ENCODE data around the gene CDH13. TPM values are rescaled to one million over a fixed set of nuclear protein-coding genes. Genes with fewer than 3 reads are reported as not detected.
A peak's percentile ranks its signal among the peaks of the same experiment; 100 is the strongest.

The CDH13 gene
- total RNA-seq, 4 donors from 2014 or later: 12.5 to 35.9 (median 22.1) TPM

DNA sequence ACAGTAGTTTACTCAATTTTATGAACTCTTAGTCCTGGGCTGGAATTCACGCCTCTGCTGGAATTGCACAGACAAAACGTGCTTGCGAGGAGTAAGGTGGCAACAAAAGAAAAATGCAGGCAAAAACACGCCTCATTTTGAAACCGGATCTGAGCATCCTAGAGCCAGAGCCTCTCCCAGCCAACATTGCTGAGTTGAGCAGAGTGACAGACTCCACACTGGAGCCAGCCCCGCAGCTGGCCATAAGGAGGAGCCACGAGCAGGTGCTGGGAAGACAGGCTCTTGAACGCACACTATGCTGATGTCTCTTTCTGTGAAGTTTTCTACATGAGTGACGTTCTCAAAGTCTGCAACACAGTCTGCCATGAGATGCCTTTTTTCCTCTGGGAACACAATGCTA is 1166.4 kb downstream of the CDH13 start:
- no peak for ATAC-seq (ENCODE audit: low FRiP score)
- TF ChIP-seq, protein P1, sequence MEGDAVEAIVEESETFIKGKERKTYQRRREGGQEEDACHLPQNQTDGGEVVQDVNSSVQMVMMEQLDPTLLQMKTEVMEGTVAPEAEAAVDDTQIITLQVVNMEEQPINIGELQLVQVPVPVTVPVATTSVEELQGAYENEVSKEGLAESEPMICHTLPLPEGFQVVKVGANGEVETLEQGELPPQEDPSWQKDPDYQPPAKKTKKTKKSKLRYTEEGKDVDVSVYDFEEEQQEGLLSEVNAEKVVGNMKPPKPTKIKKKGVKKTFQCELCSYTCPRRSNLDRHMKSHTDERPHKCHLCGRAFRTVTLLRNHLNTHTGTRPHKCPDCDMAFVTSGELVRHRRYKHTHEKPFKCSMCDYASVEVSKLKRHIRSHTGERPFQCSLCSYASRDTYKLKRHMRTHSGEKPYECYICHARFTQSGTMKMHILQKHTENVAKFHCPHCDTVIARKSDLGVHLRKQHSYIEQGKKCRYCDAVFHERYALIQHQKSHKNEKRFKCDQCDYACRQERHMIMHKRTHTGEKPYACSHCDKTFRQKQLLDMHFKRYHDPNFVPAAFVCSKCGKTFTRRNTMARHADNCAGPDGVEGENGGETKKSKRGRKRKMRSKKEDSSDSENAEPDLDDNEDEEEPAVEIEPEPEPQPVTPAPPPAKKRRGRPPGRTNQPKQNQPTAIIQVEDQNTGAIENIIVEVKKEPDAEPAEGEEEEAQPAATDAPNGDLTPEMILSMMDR (IDR thresholded peaks at IDR 0.05): no peak
- DNase-seq (ENCODE audit: low spot score): no peak

DNA sequence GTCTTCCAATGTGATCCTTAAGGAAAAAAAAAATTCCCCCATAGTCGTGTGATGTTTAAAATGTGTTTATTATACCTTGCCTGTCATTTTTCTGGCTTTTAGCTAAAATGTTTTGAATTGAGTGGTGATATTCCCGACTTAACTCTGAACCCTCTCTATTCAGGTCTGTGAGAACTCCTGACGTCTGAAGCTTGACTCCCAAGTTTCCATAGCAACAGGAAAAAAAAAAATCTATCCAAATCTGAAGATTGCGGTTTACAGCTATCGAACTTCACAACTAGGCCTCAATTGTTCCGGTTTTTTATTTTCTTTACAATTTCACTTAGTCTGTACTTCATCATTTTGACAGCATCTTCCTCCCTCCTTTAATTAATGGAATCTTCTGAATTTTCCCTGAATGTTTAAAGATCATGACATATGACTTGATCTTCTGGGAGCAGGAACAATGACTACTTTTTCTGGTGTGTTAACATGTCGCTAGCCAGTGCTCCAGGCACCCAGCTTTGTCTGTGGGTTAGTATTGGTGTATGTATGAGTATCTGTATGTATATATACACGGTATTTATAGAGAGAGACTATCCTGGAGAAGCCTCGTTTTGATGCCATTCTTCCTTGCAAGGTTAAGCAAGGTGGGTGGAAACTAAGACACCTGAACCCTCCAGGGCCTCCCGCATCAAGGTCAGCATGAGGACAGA is 1168.2 kb downstream of the CDH13 start:
- no peak for DNase-seq (ENCODE audit: low spot score)
- TF ChIP-seq, protein P1 (IDR thresholded peaks at IDR 0.05): no peak
- ATAC-seq (ENCODE audit: low FRiP score): no peak

DNA sequence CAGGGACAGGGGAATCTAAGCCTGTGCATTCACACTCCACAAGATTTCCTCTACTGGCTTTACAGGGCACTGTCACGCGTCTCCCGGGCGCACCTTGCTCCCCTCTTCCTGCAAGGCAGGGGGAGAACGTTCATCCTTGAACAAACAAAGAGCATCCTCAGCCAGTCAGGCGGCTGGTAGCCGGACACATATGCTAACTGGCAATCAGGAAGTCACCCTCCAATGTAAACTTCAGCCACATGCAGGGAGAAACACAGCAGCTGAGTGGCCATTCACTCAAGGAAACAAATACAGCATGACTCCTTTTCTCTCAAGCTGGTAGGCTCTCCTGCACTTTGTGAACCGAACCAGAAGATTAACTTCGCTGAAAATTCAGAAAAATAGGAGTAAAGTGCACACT is 1170.2 kb downstream of the CDH13 start:
- TF ChIP-seq, protein P1 (IDR thresholded peaks at IDR 0.05): no peak
- ATAC-seq (ENCODE audit: low FRiP score) (no peak), DNase-seq (ENCODE audit: low spot score) (no peak)

DNA sequence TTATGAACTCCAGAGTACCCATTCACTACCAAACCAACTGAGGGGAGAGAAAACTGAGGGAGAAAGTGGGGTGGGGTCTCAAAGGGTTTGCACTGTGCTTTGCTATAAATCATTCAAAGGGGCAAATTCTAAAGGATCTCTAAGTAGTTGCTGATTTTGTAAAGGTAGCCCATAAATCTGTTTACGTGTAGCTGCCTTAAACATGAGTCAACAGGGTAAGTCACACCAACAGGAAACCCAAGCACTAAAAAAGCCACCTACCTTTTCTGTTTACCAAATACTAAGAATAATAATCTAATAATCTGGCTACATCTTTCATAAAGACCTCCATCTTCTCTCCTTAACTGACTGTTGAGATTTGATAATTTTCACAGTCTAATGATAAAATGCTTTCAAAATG is 1172.6 kb downstream of the CDH13 start:
- ATAC-seq (ENCODE audit: low FRiP score) (no peak), DNase-seq (ENCODE audit: low spot score) (no peak)
- TF ChIP-seq, protein P1 (IDR thresholded peaks at IDR 0.05): no peak

DNA sequence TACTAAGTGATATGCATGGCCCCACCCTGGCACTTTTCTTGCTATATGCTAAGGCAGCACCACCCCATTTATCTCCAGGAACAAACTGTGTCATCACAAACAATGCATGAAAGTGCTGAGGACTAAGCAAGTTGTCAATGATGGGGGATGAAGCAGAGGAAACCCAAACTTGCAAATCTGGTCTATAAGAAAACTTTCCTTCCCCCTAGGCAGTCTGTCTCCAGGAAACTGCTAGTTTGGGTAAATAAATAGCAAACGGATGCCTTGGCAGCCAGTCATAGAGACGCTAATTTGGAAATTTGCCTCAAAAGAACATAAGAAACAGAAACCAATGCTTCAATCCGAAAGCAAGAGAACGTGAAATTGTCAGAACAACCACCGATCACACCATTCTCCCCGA is 1175.4 kb downstream of the CDH13 start:
- TF ChIP-seq, protein P1 (IDR thresholded peaks at IDR 0.05): no peak
- DNase-seq (ENCODE audit: low spot score): no peak
- ATAC-seq (ENCODE audit: low FRiP score): no peak

DNA sequence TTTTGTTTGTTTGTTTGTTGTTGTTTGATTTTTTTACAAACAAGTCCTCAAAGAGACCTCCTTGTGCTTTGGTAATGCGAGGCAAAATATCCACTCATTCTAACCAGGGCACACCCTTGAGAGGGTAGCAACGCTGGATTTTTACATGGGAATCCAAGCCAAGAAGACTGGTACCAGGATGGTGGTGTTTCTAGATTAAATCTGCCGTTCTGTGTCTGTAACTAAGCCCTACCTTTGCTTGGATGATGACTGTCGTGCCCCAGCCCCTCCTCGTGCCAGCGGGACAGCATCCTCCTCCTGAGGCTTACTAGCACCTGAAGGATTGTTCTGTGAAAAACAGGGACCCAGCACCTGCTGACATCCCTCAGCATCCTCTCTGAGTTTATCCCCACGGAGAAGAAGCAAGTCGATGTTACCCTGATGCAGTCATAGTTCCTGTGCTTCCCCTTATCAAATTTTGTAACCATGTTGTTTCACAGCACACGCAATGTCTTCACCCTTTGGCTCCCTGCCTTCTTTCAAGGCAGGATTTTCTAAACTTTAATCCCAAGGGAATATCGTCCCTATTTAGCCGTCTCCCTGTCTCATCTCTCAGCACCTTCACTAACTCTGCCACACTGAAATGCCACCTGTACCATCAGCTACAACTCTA is 1175.9 kb downstream of the CDH13 start:
- DNase-seq (ENCODE audit: low spot score) (no peak), ATAC-seq (ENCODE audit: low FRiP score) (peak; percentile 30)
- TF ChIP-seq, protein P1 (IDR thresholded peaks at IDR 0.05): no peak

DNA sequence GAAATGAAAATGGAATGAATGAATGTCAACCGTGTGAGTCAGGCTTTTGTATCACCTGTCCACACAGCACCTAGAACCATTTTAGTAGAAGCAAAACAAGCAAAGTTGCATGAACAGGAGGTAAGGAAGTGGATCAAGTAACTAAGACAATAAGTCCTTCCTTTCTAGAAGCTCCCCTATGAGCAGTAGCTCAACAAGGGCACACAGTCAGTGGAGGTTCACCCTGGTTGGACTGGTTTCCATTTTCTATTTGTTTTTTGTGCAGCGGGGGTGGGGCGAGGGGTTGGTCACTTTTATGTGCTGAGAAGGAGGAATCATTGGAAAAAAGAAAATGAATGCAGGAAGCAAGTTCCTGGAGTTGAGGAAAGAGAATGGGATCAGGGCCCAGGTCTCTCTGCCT is 1177.0 kb downstream of the CDH13 start:
- no peak for ATAC-seq (ENCODE audit: low FRiP score)

More for the DNA sequence above, 1177.0 kb downstream of the CDH13 start:
- DNase-seq (ENCODE audit: low spot score): no peak
- TF ChIP-seq, protein P1 (IDR thresholded peaks at IDR 0.05): no peak
